Kasumi-1 (cell line): ENCODE measurements around the gene TRIM66.

Experiments used
- DNase-seq, 2 experiments: peaks; one replicate each; lab custom pipeline; 2025; lab: John Stamatoyannopoulos, UW

TRIM66 gene

GRCh38 chr11:8713760-8714454, 31.4 kb upstream of the TRIM66 start:
- no peak for DNase-seq

DNA sequence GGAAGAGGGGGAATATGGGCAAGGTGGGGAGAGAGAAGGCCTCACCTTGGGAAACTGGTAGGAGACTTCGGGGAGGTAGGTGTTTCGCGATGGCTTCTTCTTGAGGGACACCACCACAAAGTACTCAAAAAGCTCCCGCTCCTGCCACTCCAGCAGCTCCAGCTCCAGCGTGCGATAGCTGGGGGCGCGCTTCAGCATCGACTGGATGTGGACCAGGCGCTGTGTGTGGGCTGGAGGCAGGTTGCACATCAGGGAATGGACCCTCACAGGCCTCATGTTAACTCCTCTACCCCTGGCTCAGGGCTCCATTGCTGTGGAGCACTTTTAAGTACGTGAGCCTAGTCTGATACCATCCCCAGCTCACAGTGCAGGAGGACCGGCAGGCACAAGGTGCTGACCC, 30.0 kb upstream of the TRIM66 start:
- DNase-seq = no peak

DNA sequence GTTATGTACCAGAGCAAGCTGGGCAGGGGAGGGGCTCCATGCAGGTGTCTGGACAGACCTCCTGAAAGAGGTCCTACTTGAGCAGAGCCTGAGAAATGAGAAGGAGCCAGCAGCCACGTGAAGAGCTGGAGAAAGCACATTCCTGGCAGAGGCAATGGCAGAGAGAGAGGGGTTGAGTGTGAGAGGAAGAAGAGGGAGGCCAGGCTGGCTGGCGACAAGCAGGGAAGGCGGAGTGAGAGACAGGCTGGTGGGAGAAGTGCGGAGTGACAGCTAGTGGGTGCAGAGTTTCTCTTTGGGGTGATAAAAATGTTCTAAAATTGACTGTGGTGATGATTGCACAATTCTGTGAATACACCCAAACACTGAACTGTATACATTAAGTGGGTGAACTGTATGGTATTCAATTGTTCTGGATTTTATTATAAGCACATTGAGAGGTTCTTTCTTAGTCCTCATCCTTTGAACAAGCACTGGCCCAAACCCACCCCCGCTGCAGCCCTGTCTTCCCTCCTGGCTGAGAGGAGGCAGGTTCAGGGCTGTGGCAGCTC, 29.5 kb upstream of the TRIM66 start:
- no peak for DNase-seq

DNA sequence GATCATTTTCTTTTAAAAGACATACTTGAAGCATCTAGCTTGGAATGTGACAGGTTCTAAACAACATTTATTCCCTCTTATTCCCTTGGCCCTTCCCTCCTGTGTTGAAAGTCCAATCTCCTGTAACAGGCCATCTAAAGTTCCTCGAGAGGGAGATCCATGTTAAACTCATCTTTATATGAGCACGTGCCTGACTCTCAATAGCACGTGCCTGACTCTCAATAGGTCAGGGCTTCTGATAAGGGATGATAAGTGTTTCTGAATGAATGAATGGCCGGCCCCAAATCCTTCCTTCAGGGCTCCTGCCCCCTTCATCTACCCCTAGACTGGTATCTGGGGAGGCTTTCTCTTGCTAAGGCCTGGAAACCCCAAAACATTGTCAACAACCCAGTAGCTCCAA, 27.3 kb upstream of the TRIM66 start:
- DNase-seq = no peak

- DNase-seq = no peak
These were observed 26.7 kb upstream of the TRIM66 start for GRCh38 chr11:8709002-8709672.

DNA sequence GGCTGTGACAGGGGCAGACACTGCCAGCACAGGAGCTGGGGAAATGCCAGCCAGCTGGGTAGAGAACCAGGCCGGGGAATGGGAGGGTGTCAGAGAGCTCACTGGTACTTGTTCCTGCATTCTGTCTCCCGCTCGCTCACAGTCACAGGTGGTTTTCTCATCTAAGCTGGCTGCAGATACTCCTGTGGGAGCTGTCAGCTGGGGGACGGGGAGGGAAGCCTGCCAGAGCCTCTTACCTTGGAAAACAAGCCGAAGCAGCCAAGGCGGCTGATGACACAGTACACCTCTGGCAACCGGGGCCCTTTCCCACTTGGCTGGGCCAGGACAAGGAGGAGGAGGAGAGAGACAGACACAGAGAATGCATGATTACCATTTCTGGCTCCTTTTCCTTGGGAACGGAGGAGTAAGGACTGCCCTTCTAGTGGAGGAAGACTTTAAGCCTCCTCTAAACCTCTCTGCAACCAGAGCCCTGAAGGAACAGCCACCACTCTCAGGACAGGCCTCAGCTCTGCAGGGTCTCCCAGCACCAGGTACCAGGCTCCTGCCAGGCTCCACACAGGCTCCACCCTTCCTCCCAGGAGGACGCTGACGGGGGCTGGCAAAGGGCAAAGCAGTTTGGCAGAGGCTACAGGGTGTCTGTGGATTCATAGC, 25.2 kb upstream of the TRIM66 start:
- no peak for DNase-seq

GRCh38 chr11:8706673-8707432, 24.4 kb upstream of the TRIM66 start:
- no peak for DNase-seq

GRCh38 chr11:8705146-8705545, 22.7 kb upstream of the TRIM66 start:
- peak; percentile 11 to 25 for DNase-seq

DNA sequence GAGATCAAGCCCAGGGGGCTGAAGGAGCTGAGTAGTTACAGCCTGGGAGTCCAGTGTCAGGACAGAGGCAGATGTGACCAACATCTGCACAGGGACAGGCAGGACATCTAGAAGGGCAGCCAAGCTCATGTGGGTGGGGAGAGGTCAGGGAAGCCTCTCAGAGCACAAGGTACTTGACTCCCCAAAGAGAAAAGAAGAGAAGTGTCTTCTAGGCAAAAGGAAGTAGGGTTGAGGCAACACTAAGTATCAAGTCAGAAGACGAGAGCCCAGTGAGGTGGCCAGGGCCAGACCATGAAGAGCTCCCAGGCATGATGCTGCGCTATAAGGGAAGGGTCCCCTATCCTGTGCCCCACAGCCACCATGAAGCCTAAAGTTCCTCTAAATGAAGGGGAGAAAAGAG, 21.7 kb upstream of the TRIM66 start:
- no peak for DNase-seq

DNA sequence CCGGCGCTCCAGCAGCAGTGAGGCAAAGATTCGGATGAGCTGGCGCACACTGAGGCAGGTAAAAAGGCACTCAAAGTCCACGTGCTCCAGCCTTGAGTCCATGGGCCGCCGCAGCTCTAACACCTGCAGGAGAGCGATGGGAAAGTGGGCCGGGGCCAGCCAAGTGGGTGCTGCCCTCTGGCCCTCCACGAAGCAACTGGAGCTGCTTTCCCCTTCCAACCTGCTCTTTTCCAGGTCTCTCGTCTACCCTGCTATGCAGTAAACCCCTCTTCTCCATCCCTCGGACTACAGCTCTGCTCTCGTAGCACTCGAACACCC, 20.1 kb upstream of the TRIM66 start:
- no peak for DNase-seq

- no peak for DNase-seq
These were observed 19.6 kb upstream of the TRIM66 start for GRCh38 chr11:8701891-8702597.

- peak; percentile 54 to 64 for DNase-seq
These were observed 17.4 kb upstream of the TRIM66 start for GRCh38 chr11:8699903-8700302.

- DNase-seq = no peak
These were observed 16.5 kb upstream of the TRIM66 start for GRCh38 chr11:8698917-8699441.

GRCh38 chr11:8698379-8698851, 15.9 kb upstream of the TRIM66 start:
- no peak for DNase-seq

DNA sequence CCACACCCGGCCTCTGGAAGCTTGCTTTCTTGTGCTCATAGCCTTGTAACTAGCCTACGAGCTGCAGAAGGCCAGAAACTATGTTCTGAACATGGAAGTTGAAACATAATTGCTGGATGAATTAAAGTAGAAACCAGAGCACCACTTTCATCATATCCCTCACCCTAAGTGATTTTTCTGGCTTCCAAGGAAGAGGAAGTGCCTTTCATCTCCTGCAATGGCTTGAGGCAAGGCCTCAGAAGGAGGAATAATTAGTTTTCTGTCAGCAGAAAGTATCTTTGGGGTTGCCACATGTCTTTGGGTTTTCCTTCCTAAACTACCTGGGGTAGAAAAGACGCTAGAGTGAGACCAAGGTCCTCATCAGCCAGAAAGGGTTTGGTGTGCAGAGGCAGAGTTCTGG, 14.6 kb upstream of the TRIM66 start:
- peak; percentile 23 to 31 for DNase-seq

GRCh38 chr11:8694137-8694536, 11.7 kb upstream of the TRIM66 start:
- DNase-seq = no peak

- no peak for DNase-seq
These were observed 11.1 kb upstream of the TRIM66 start for GRCh38 chr11:8693555-8693954.

GRCh38 chr11:8693010-8693551, 10.6 kb upstream of the TRIM66 start:
- no peak for DNase-seq

GRCh38 chr11:8692417-8692816, 10.0 kb upstream of the TRIM66 start:
- no peak for DNase-seq

DNA sequence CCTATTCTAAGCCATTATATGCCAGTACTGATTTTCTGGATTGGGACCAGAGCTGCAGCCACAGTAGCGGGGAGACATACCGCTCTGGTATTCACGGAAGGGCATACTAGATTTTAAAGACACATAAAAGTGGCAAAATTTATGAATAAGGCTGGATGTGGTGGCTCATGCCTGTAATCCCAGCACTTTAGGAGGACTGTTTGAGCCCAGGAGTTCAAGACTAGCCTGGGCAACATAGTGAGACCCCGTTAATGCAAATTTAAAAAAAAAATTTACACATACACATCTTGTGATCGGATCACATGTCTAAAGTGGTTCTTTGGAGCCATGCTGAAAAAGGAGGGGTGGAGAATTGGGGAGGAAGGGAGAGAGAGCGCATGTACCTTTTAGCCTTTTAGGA, 9.1 kb upstream of the TRIM66 start:
- no peak for DNase-seq
